ENCODE results near the gene RFX6. TPM values are rescaled to one million over a fixed set of nuclear protein-coding genes. Genes with fewer than 3 reads are reported as not detected.
A peak's percentile ranks its signal among the peaks of the same experiment; 100 is the strongest.
"Not testable (repeated sequence)": the region's sequence is repeated elsewhere in the genome, so short reads cannot be mapped to it uniquely, and the experiment has no call there.

Gene RFX6
- total RNA-seq, result not detected

- H3K9me3 Mint-ChIP-seq, result no peaks in the 10 kb centered on the region
- H3K27ac Mint-ChIP-seq, result no peak within 1 kb of the TSS
- peaks cover 8% of the 10 kb centered on the region in 2 donors for H3K36me3 Mint-ChIP-seq
- ATAC-seq (peak in 1 of 2 donors; percentile 50), DNase-seq (ENCODE audit: low spot score in 2 of 2) (no peak)
Measured at GRCh38 chr6:116876635-116877611, at the start of gene RFX6. TSS of gene RFX6 (plus strand) at chr6:116877242. CDS start at chr6:116877276, 34 bp downstream.

GRCh38 chr6:116827561-116828240, 49.3 kb upstream of the RFX6 start:
- ATAC-seq (no peak), DNase-seq (ENCODE audit: low spot score in 2 of 2) (no peak)
- peaks cover 5 to 16% of the 10 kb centered on the region in 2 donors for H3K9me3 Mint-ChIP-seq
- H3K27ac Mint-ChIP-seq, result no peak overlapping the region
- no peaks in the 10 kb centered on the region for H3K36me3 Mint-ChIP-seq

- no peak within 1 kb of the TSS for H3K27ac Mint-ChIP-seq
- no peaks in the 10 kb centered on the region for H3K36me3 Mint-ChIP-seq
- DNase-seq (ENCODE audit: low spot score in 2 of 2) (no peak), ATAC-seq (no peak)
- peaks cover 0 to 6% of the 10 kb centered on the region in 2 donors for H3K9me3 Mint-ChIP-seq
Measured at GRCh38 chr6:116828983-116829382, 48.1 kb upstream of the RFX6 start, which contains the start of gene GPRC6A. TSS of gene GPRC6A (minus strand) at chr6:116829083. CDS start at chr6:116829013, 70 bp downstream.

- H3K9me3 Mint-ChIP-seq; ATAC-seq; H3K27ac Mint-ChIP-seq; H3K36me3 Mint-ChIP-seq; DNase-seq (ENCODE audit: low spot score in 2 of 2): not testable (repeated sequence)
Measured at GRCh38 chr6:116834526-116834925, 42.5 kb upstream of the RFX6 start.

GRCh38 chr6:116836606-116837342, 40.3 kb upstream of the RFX6 start:
- DNase-seq (ENCODE audit: low spot score in 2 of 2) (no peak), ATAC-seq (no peak)
- Mint-ChIP-seq H3K9me3 (peaks cover 3% of the 10 kb centered on the region in 2 donors), H3K27ac (no peak overlapping the region), H3K36me3 (no peaks in the 10 kb centered on the region)

- Mint-ChIP-seq H3K9me3 (no peaks in the 10 kb centered on the region), H3K27ac (no peak overlapping the region), H3K36me3 (no peaks in the 10 kb centered on the region)
- DNase-seq (ENCODE audit: low spot score in 2 of 2), result no peak
- no peak for ATAC-seq
Measured at GRCh38 chr6:116840091-116840490, 37.0 kb upstream of the RFX6 start.

GRCh38 chr6:116842459-116842858, 34.6 kb upstream of the RFX6 start:
- no peak for ATAC-seq
- no peak overlapping the region for H3K27ac Mint-ChIP-seq
- H3K9me3 Mint-ChIP-seq, result no peaks in the 10 kb centered on the region
- DNase-seq (ENCODE audit: low spot score in 2 of 2), result no peak
- no peaks in the 10 kb centered on the region for H3K36me3 Mint-ChIP-seq

GRCh38 chr6:116847227-116847626, 29.8 kb upstream of the RFX6 start:
- Mint-ChIP-seq H3K27ac (no peak overlapping the region), H3K36me3 (no peaks in the 10 kb centered on the region), H3K9me3 (peaks cover 0 to 4% of the 10 kb centered on the region in 2 donors)
- DNase-seq (ENCODE audit: low spot score in 2 of 2), result no peak
- ATAC-seq, result peak in 1 of 2 donors; percentile 38

- Mint-ChIP-seq H3K36me3 (peaks cover 0 to 7% of the 10 kb centered on the region in 2 donors), H3K27ac (no peak overlapping the region), H3K9me3 (peaks cover 24 to 35% of the 10 kb centered on the region in 2 donors)
- DNase-seq (ENCODE audit: low spot score in 2 of 2), result no peak
- ATAC-seq, result no peak
Measured at GRCh38 chr6:116858060-116858459, 19.0 kb upstream of the RFX6 start.

GRCh38 chr6:116859264-116859663, 17.8 kb upstream of the RFX6 start:
- Mint-ChIP-seq H3K9me3 (peaks cover 21 to 35% of the 10 kb centered on the region in 2 donors), H3K36me3 (peaks cover 0 to 7% of the 10 kb centered on the region in 2 donors), H3K27ac (no peak overlapping the region)
- DNase-seq (ENCODE audit: low spot score in 2 of 2) (no peak), ATAC-seq (no peak)

- peaks cover under 1 to 7% of the 10 kb centered on the region in 2 donors for H3K9me3 Mint-ChIP-seq
- H3K36me3 Mint-ChIP-seq, result no peaks in the 10 kb centered on the region
- no peak for DNase-seq (ENCODE audit: low spot score in 2 of 2)
- ATAC-seq, result no peak
- no peak overlapping the region for H3K27ac Mint-ChIP-seq
Measured at GRCh38 chr6:116866281-116866871, 10.7 kb upstream of the RFX6 start.

- ATAC-seq (no peak), DNase-seq (ENCODE audit: low spot score in 2 of 2) (no peak)
- Mint-ChIP-seq H3K36me3 (peaks cover 8% of the 10 kb centered on the region in 2 donors), H3K27ac (no peak overlapping the region), H3K9me3 (peaks cover 0 to 4% of the 10 kb centered on the region in 2 donors)
Measured at GRCh38 chr6:116872771-116873170, 4.3 kb upstream of the RFX6 start.

- Mint-ChIP-seq H3K36me3 (peaks cover 8% of the 10 kb centered on the region in 2 donors), H3K27ac (no peak overlapping the region), H3K9me3 (peaks cover 0 to 4% of the 10 kb centered on the region in 2 donors)
- no peak for ATAC-seq
- DNase-seq (ENCODE audit: low spot score in 2 of 2), result no peak
Measured at GRCh38 chr6:116876107-116876506, 935 bp upstream of the RFX6 start.

- DNase-seq (ENCODE audit: low spot score in 2 of 2) (no peak), ATAC-seq (no peak)
- H3K36me3 Mint-ChIP-seq, result peaks cover 8% of the 10 kb centered on the region in 2 donors
- H3K27ac Mint-ChIP-seq, result no peak overlapping the region
- H3K9me3 Mint-ChIP-seq, result no peaks in the 10 kb centered on the region
Measured at GRCh38 chr6:116877743-116878142, 701 bp downstream of the RFX6 start.

- no peaks in the 10 kb centered on the region for H3K9me3 Mint-ChIP-seq
- no peak overlapping the region for H3K27ac Mint-ChIP-seq
- peaks cover 5 to 6% of the 10 kb centered on the region in 2 donors for H3K36me3 Mint-ChIP-seq
- no peak for ATAC-seq
- DNase-seq (ENCODE audit: low spot score in 2 of 2), result no peak
Measured at GRCh38 chr6:116881236-116881635, 4.2 kb downstream of the RFX6 start.

GRCh38 chr6:116883005-116883404, 6.0 kb downstream of the RFX6 start:
- H3K27ac Mint-ChIP-seq, result no peak overlapping the region
- no peaks in the 10 kb centered on the region for H3K9me3 Mint-ChIP-seq
- DNase-seq (ENCODE audit: low spot score in 2 of 2), result no peak
- no peak for ATAC-seq
- H3K36me3 Mint-ChIP-seq, result no peaks in the 10 kb centered on the region
